Nephron (organoid): Measurements from ENCODE around the gene TNFRSF6B.

ENCODE experiments used
- H3K27ac Mint-ChIP-seq, 3 experiments: 2 replicates each; pipeline ENCODE4 v1.8.0; 2020; ENCODE audit warnings: mixed read lengths in 3 of 3, mild to moderate bottlenecking in 2 of 3, moderate library complexity in 1 of 3
- H3K27me3 Mint-ChIP-seq: 2 replicates; pipeline ENCODE4 v1.8.0; 2021; ENCODE audit warnings: low read depth, mild to moderate bottlenecking, moderate library complexity, mixed read lengths
- H3K36me3 Mint-ChIP-seq: 2 replicates; pipeline ENCODE4 v1.8.0; 2020; ENCODE audit warnings: low read depth, mixed read lengths
- H3K4me1 Mint-ChIP-seq: 2 replicates; pipeline ENCODE4 v1.8.0; 2020; ENCODE audit warnings: mixed read lengths
- H3K4me3 Mint-ChIP-seq, 3 experiments: 2 replicates each; pipeline ENCODE4 v1.8.0; 2020; ENCODE audit warnings: mild to moderate bottlenecking in 3 of 3, mixed read lengths in 3 of 3, moderate library complexity in 2 of 3
- H3K9me3 Mint-ChIP-seq: 2 replicates; pipeline ENCODE4 v1.8.0; 2020; ENCODE audit warnings: mixed read lengths
- TF ChIP-seq, protein P1 (sequence below), 3 experiments: fragments of 200-600 bp; sonication (generic); IDR thresholded peaks; one replicate each; pipeline ENCODE4 v1.5.0; 2021; ENCODE audit warnings: antibody characterized with exemption in 3 of 3; ENCODE audit not compliant: unreplicated experiment in 3 of 3

TNFRSF6B gene

DNA sequence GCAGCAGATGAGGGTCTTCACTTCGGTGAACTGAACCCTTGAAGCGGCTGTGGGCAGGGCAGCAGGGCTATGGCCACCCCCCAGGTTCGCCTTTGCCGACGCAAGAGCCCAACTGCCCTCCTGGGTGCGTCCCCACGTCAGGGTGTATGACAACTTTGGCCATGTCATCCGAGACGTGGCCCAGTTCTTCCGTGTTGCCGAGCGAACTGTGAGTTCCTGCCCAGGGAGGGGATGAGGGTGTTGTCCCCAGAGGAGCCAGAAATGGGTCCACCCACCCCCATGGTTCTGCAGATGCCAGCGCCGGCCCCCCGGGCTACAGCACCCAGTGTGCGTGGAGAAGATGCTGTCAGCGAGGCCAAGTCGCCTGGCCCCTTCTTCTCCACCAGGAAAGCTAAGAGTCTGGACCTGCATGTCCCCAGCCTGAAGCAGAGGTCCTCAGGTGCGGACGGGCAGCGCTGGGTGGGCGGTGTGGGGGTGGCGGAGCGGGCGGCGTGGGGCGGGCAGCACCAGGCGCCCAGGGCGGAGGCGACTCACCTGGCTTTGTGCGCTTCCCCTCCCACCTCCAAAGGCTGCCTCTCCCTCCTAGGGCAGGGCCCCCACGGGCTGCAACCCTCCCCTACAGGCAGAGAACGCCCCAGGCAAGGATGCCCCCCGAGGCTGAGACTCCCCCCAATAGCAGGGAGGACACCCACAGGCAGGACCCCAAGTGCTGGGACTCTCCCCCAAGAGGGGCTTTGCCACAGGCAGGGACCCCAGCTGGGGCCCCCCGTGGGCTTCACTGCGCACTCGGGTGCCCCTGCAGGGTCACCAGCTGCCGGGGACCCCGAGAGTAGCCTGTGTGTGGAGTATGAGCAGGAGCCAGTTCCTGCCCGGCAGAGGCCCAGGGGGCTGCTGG lies 6.2 kb upstream of the TNFRSF6B start:
- Mint-ChIP-seq H3K27me3 (no peaks in the 10 kb centered on the region), H3K4me3 (no peak overlapping the region), H3K9me3 (no peaks in the 10 kb centered on the region), H3K36me3 (peaks cover 8% of the 10 kb centered on the region), H3K4me1 (no peaks in the 10 kb centered on the region), H3K27ac (no peak overlapping the region)
- TF ChIP-seq, protein P1, sequence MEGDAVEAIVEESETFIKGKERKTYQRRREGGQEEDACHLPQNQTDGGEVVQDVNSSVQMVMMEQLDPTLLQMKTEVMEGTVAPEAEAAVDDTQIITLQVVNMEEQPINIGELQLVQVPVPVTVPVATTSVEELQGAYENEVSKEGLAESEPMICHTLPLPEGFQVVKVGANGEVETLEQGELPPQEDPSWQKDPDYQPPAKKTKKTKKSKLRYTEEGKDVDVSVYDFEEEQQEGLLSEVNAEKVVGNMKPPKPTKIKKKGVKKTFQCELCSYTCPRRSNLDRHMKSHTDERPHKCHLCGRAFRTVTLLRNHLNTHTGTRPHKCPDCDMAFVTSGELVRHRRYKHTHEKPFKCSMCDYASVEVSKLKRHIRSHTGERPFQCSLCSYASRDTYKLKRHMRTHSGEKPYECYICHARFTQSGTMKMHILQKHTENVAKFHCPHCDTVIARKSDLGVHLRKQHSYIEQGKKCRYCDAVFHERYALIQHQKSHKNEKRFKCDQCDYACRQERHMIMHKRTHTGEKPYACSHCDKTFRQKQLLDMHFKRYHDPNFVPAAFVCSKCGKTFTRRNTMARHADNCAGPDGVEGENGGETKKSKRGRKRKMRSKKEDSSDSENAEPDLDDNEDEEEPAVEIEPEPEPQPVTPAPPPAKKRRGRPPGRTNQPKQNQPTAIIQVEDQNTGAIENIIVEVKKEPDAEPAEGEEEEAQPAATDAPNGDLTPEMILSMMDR (IDR thresholded peaks at IDR 0.05; ENCODE audit: unreplicated experiment in 3 of 3), result no peak

DNA sequence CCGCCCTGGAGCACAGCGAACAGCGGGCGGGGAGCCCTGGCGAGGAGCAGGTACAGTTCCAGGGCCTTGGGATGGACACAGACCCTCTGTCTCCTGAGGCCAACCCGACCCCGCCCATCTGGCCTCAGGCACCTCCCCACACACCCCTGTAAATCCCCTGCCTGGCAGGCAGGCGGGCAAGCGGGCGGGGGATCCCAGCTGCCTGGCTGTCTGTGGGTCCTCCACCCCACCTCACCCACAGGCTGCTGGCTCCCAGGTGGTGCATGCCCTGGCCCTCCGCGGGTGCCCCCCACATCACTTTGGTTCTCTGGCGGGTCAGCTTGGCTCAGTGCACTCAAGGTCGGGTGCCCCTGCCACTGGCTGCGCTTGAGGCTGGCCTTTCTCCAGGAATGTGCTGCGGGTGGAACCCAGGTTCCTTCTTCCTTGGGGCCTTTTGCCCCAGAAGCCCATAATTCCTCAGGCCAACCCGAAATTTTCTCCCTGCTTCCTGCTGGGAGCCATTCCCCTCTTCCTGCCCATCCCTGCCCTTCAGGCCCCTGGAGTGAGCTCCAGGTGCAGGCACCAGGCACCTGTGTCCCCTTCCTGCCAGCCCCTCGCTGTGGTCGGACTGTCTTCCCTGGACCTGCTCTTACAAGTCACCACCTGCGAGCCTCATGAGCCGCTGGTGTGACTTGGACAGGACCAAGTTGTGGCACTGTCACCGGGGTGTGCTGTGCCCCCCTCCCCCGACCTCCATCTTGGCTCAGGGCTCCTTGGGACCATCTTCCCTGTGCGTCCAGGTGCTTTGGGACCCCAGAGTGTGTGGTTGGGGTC lies 5.3 kb upstream of the TNFRSF6B start:
- peaks cover 8% of the 10 kb centered on the region for H3K36me3 Mint-ChIP-seq
- no peaks in the 10 kb centered on the region for H3K4me1 Mint-ChIP-seq

DNA sequence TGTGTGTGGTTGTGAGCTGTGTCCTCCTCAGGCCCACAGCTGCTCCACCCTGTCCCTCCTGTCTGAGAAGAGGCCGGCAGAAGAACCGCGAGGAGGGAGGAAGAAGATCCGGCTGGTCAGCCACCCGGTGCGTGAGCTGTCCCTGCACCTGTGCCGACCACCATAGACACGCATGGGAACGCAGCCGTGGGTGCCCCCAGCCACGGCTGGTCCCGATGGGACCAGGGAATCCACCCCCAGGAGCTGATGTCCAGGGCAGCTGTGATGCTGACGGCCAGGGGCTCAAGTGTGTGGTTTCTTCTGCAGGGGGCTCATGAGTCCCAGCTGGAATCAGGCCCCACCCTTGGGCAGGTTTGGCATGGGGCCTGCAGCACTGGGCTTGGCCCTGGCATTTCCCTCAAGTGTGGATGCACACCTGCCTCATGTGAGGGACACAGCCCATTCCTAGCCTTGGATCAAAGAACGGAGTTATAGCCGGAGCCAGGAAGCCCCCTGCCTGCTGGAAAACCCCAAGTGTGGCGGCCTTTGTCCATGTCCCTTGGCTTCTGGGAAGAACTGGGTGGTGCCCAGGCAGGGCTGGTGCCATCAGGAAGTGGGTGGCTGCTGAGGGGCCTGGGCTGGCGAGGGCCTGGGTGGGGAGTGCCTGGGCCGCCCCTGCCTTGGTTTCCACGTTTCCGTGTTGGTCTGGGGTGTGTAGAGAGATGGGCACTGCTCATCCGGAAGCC lies 4.6 kb upstream of the TNFRSF6B start:
- TF ChIP-seq, protein P1 (IDR thresholded peaks at IDR 0.05; ENCODE audit: unreplicated experiment in 3 of 3), result no peak
- Mint-ChIP-seq H3K4me1 (no peaks in the 10 kb centered on the region), H3K4me3 (no peak overlapping the region), H3K36me3 (peaks cover 8% of the 10 kb centered on the region), H3K27ac (peak overlapping the region in 1 of 3 experiments; percentile 37), H3K9me3 (no peaks in the 10 kb centered on the region), H3K27me3 (no peaks in the 10 kb centered on the region)

More for the DNA sequence above, 5.3 kb upstream of the TNFRSF6B start:
- TF ChIP-seq, protein P1 (IDR thresholded peaks at IDR 0.05; ENCODE audit: unreplicated experiment in 3 of 3), result no peak
- H3K9me3 Mint-ChIP-seq, result no peaks in the 10 kb centered on the region
- no peaks in the 10 kb centered on the region for H3K27me3 Mint-ChIP-seq
- H3K4me3 Mint-ChIP-seq, result no peak overlapping the region
- H3K27ac Mint-ChIP-seq, result peak overlapping the region in 1 of 3 experiments; percentile 37

DNA sequence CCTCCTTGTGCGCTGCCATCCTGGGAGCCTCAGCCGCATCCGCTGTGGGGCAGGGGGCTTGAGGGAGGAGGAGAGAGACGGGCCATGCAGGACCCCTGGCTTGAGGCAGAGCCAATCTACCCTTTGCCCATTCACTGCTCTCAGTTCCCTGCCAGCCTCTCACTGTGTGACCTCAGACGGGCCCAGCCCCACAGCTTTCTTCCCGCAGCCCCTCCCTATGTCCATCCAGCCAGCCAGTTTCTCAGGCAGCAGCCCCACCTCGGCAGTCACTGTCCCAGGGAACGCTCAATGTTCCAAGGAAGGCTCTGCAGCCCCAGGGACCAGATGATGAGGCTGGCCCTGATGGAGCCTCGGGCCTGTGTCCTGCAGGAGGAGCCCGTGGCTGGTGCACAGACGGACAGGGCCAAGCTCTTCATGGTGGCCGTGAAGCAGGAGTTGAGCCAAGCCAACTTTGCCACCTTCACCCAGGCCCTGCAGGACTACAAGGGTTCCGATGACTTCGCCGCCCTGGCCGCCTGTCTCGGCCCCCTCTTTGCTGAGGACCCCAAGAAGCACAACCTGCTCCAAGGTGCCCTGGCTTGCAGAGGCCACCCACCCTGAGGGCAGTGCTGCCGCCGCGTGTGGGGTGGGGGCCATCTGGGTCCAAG lies 3.9 kb upstream of the TNFRSF6B start:
- H3K27me3 Mint-ChIP-seq, result peaks cover 3% of the 10 kb centered on the region
- H3K27ac Mint-ChIP-seq, result peak overlapping the region in 1 of 3 experiments; percentile 57
- H3K4me1 Mint-ChIP-seq, result no peaks in the 10 kb centered on the region
- H3K36me3 Mint-ChIP-seq, result peaks cover 8% of the 10 kb centered on the region
- TF ChIP-seq, protein P1 (IDR thresholded peaks at IDR 0.05; ENCODE audit: unreplicated experiment in 3 of 3), result no peak
- no peaks in the 10 kb centered on the region for H3K9me3 Mint-ChIP-seq
- H3K4me3 Mint-ChIP-seq, result no peak overlapping the region

DNA sequence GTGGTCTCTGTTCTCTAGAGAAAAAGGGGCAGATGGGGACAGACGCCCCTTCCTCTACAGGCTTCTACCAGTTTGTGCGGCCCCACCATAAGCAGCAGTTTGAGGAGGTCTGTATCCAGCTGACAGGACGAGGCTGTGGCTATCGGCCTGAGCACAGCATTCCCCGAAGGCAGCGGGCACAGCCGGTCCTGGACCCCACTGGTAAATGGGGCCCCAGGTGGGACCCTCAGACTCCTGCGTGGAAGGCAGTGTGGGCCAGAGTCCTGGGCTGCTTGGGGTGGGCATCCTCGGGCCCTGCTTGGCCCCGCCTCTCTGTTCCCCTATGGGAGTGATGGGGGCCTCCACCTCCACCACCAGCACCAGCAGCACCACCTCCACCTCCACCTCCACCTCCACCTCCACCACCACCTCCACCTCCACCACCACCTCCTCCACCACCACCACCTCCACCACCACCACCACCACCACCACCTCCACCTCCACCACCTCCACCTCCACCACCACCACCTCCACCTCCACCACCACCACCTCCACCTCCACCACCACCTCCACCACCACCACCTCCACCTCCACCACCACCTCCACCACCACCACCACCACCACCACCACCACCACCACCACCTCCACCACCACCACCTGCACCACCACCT lies 3.2 kb upstream of the TNFRSF6B start:
- Mint-ChIP-seq H3K4me1 (no peaks in the 10 kb centered on the region), H3K27ac (no peak overlapping the region), H3K36me3 (peaks cover 8% of the 10 kb centered on the region), H3K9me3 (no peaks in the 10 kb centered on the region), H3K4me3 (no peak overlapping the region), H3K27me3 (peaks cover 3% of the 10 kb centered on the region)
- TF ChIP-seq, protein P1 (IDR thresholded peaks at IDR 0.05; ENCODE audit: unreplicated experiment in 3 of 3), result no peak
